ENCODE results near the gene OR5B12. TPM values are rescaled to one million over a fixed set of nuclear protein-coding genes. Genes with fewer than 3 reads are reported as not detected.

The OR5B12 gene
- total and polyA plus RNA-seq, 10 of the 15 experiments (the other 5 are each of a cell fraction or from before 2014, with no cell fraction given), result 0.29 TPM; not detected in 9

Other genes starting within 250 kb of the OR5B12 start
Only the 7 nearest of the 11 such genes appear.
- gene OR10W1, start 174.0 kb downstream of the OR5B12 start, total RNA-seq (2014; rRNA removed), result not detected in 2 replicates
- gene OR10W1, start 174.0 kb downstream of the OR5B12 start, total RNA-seq (2014; rRNA removed; fragmentation: Illumina TruSeq; extraction: Trizol), result not detected in 2 replicates
- gene OR10W1, start 174.0 kb downstream of the OR5B12 start, total RNA-seq (2021), result not detected in 2 replicates
- not detected in 2 replicates for gene OR10W1, start 174.0 kb downstream of the OR5B12 start, polyA plus RNA-seq (2011; rRNA removed)
- not detected in 2 replicates for gene OR10W1, start 174.0 kb downstream of the OR5B12 start, polyA plus RNA-seq (2014; fragmentation: Illumina TruSeq; extraction: Trizol)
- not detected for gene OR10W1, start 174.0 kb downstream of the OR5B12 start, polyA plus RNA-seq (2014; fragmentation: Nextera tagmentation; extraction: Ambion mirVana)
- gene OR10W1, start 174.0 kb downstream of the OR5B12 start, polyA plus RNA-seq (2014; rRNA removed), result not detected in 2 replicates
- not detected for gene OR10W1, start 174.0 kb downstream of the OR5B12 start, polyA plus RNA-seq (2016; fragmentation: Nextera tagmentation; extraction: Ambion mirVana)
- gene OR5B17, start 83.2 kb downstream of the OR5B12 start, total RNA-seq (2014; rRNA removed), result not detected in 2 replicates
- not detected in 2 replicates for gene OR5B17, start 83.2 kb downstream of the OR5B12 start, total RNA-seq (2014; rRNA removed; fragmentation: Illumina TruSeq; extraction: Trizol)
- gene OR5B17, start 83.2 kb downstream of the OR5B12 start, total RNA-seq (2021), result not detected in 2 replicates
- gene OR5B17, start 83.2 kb downstream of the OR5B12 start, polyA plus RNA-seq (2011; rRNA removed), result not detected in 2 replicates
- gene OR5B17, start 83.2 kb downstream of the OR5B12 start, polyA plus RNA-seq (2014; fragmentation: Illumina TruSeq; extraction: Trizol), result not detected in 2 replicates
- not detected for gene OR5B17, start 83.2 kb downstream of the OR5B12 start, polyA plus RNA-seq (2014; fragmentation: Nextera tagmentation; extraction: Ambion mirVana)
- not detected in 2 replicates for gene OR5B17, start 83.2 kb downstream of the OR5B12 start, polyA plus RNA-seq (2014; rRNA removed)
- gene OR5B17, start 83.2 kb downstream of the OR5B12 start, polyA plus RNA-seq (2016; fragmentation: Nextera tagmentation; extraction: Ambion mirVana), result not detected
- not detected in 2 replicates for gene OR5B3, start 35.4 kb downstream of the OR5B12 start, total RNA-seq (2014; rRNA removed)
- gene OR5B3, start 35.4 kb downstream of the OR5B12 start, total RNA-seq (2014; rRNA removed; fragmentation: Illumina TruSeq; extraction: Trizol), result not detected in 2 replicates
- gene OR5B3, start 35.4 kb downstream of the OR5B12 start, total RNA-seq (2021), result not detected in 2 replicates
- gene OR5B3, start 35.4 kb downstream of the OR5B12 start, polyA plus RNA-seq (2011; rRNA removed), result not detected in 2 replicates
- not detected in 2 replicates for gene OR5B3, start 35.4 kb downstream of the OR5B12 start, polyA plus RNA-seq (2014; fragmentation: Illumina TruSeq; extraction: Trizol)
- gene OR5B3, start 35.4 kb downstream of the OR5B12 start, polyA plus RNA-seq (2014; fragmentation: Nextera tagmentation; extraction: Ambion mirVana), result not detected
- gene OR5B3, start 35.4 kb downstream of the OR5B12 start, polyA plus RNA-seq (2014; rRNA removed), result not detected in 2 replicates
- not detected for gene OR5B3, start 35.4 kb downstream of the OR5B12 start, polyA plus RNA-seq (2016; fragmentation: Nextera tagmentation; extraction: Ambion mirVana)
- gene OR5B2, start 14.1 kb downstream of the OR5B12 start, total RNA-seq (2014; rRNA removed), result not detected in 2 replicates
- not detected in 2 replicates for gene OR5B2, start 14.1 kb downstream of the OR5B12 start, total RNA-seq (2014; rRNA removed; fragmentation: Illumina TruSeq; extraction: Trizol)
- gene OR5B2, start 14.1 kb downstream of the OR5B12 start, total RNA-seq (2021), result not detected in 2 replicates
- 0.26 and 0.82 TPM in 2 replicates for gene OR5B2, start 14.1 kb downstream of the OR5B12 start, polyA plus RNA-seq (2011; rRNA removed)
- not detected in 2 replicates for gene OR5B2, start 14.1 kb downstream of the OR5B12 start, polyA plus RNA-seq (2014; fragmentation: Illumina TruSeq; extraction: Trizol)
- not detected for gene OR5B2, start 14.1 kb downstream of the OR5B12 start, polyA plus RNA-seq (2014; fragmentation: Nextera tagmentation; extraction: Ambion mirVana)
- not detected in 2 replicates for gene OR5B2, start 14.1 kb downstream of the OR5B12 start, polyA plus RNA-seq (2014; rRNA removed)
- not detected for gene OR5B2, start 14.1 kb downstream of the OR5B12 start, polyA plus RNA-seq (2016; fragmentation: Nextera tagmentation; extraction: Ambion mirVana)
- 0.11 TPM in 1 of 2 replicates, not detected in the other for gene OR5B21, start 65.9 kb upstream of the OR5B12 start, total RNA-seq (2014; rRNA removed)
- 0.22 and 0.41 TPM in 2 replicates for gene OR5B21, start 65.9 kb upstream of the OR5B12 start, total RNA-seq (2014; rRNA removed; fragmentation: Illumina TruSeq; extraction: Trizol)
- gene OR5B21, start 65.9 kb upstream of the OR5B12 start, total RNA-seq (2021), result not detected in 2 replicates
- gene OR5B21, start 65.9 kb upstream of the OR5B12 start, polyA plus RNA-seq (2011; rRNA removed), result 0.40 and 0.41 TPM in 2 replicates
- gene OR5B21, start 65.9 kb upstream of the OR5B12 start, polyA plus RNA-seq (2014; fragmentation: Illumina TruSeq; extraction: Trizol), result 0.22 TPM in 1 of 2 replicates, not detected in the other
- gene OR5B21, start 65.9 kb upstream of the OR5B12 start, polyA plus RNA-seq (2014; fragmentation: Nextera tagmentation; extraction: Ambion mirVana), result not detected
- gene OR5B21, start 65.9 kb upstream of the OR5B12 start, polyA plus RNA-seq (2014; rRNA removed), result not detected in 2 replicates
- not detected for gene OR5B21, start 65.9 kb upstream of the OR5B12 start, polyA plus RNA-seq (2016; fragmentation: Nextera tagmentation; extraction: Ambion mirVana)
- 131 and 142 TPM in 2 replicates for gene LPXN, start 133.6 kb upstream of the OR5B12 start, total RNA-seq (2014; rRNA removed)
- 189 and 193 TPM in 2 replicates for gene LPXN, start 133.6 kb upstream of the OR5B12 start, total RNA-seq (2014; rRNA removed; fragmentation: Illumina TruSeq; extraction: Trizol)
- gene LPXN, start 133.6 kb upstream of the OR5B12 start, total RNA-seq (2021), result 154 and 164 TPM in 2 replicates
- gene LPXN, start 133.6 kb upstream of the OR5B12 start, polyA plus RNA-seq (2011; rRNA removed), result 324 and 342 TPM in 2 replicates
- gene LPXN, start 133.6 kb upstream of the OR5B12 start, polyA plus RNA-seq (2014; fragmentation: Illumina TruSeq; extraction: Trizol), result 349 and 479 TPM in 2 replicates
- 100 to 1,000 TPM; 175 to 268 TPM for gene LPXN, start 133.6 kb upstream of the OR5B12 start, polyA plus RNA-seq (2014; fragmentation: Nextera tagmentation; extraction: Ambion mirVana)
- gene LPXN, start 133.6 kb upstream of the OR5B12 start, polyA plus RNA-seq (2014; rRNA removed), result 189 and 214 TPM in 2 replicates
- 100 to 1,000 TPM; 196 to 207 TPM for gene LPXN, start 133.6 kb upstream of the OR5B12 start, polyA plus RNA-seq (2016; fragmentation: Nextera tagmentation; extraction: Ambion mirVana)
- gene ZFP91, start 136.8 kb upstream of the OR5B12 start, total RNA-seq (2014; rRNA removed), result 34.8 and 40.7 TPM in 2 replicates
- 40.7 and 41.0 TPM in 2 replicates for gene ZFP91, start 136.8 kb upstream of the OR5B12 start, total RNA-seq (2014; rRNA removed; fragmentation: Illumina TruSeq; extraction: Trizol)
- 40.7 and 41.3 TPM in 2 replicates for gene ZFP91, start 136.8 kb upstream of the OR5B12 start, total RNA-seq (2021)
- gene ZFP91, start 136.8 kb upstream of the OR5B12 start, polyA plus RNA-seq (2011; rRNA removed), result 40.5 and 53.1 TPM in 2 replicates
- 54.1 and 63.7 TPM in 2 replicates for gene ZFP91, start 136.8 kb upstream of the OR5B12 start, polyA plus RNA-seq (2014; fragmentation: Illumina TruSeq; extraction: Trizol)
- 10 to 100 TPM; 15.6 to 21.4 TPM for gene ZFP91, start 136.8 kb upstream of the OR5B12 start, polyA plus RNA-seq (2014; fragmentation: Nextera tagmentation; extraction: Ambion mirVana)
- 25.7 and 28.7 TPM in 2 replicates for gene ZFP91, start 136.8 kb upstream of the OR5B12 start, polyA plus RNA-seq (2014; rRNA removed)
- 10 to 100 TPM; 12.9 to 14.3 TPM for gene ZFP91, start 136.8 kb upstream of the OR5B12 start, polyA plus RNA-seq (2016; fragmentation: Nextera tagmentation; extraction: Ambion mirVana)

Measured in GM12878 (cell line).